Activated CD4-positive, alpha-beta T cell treated with anti-CD3 and anti-CD28 coated beads for 4 hours (primary cell): Measurements from ENCODE around the gene FUT6.
"Not testable (repeated sequence)": the region's sequence is repeated elsewhere in the genome, so short reads cannot be mapped to it uniquely, and the experiment has no call there.

ENCODE experiments used
- DNase-seq, 2 donors: peaks; one replicate each; pipeline ENCODE4 v3.0.0-alpha.2; 2020

FUT6 gene

GRCh38 chr19:5784581-5785147, 54.8 kb downstream of the FUT6 start, which contains the start of gene PRR22:
TSS of gene PRR22 (minus strand) at chr19:5784746. CDS start at chr19:5784660, 86 bp downstream.
- no peak for DNase-seq

- DNase-seq: no peak
Observed at GRCh38 chr19:5782945-5783919, 56.3 kb downstream of the FUT6 start.

- DNase-seq: no peak
Observed at GRCh38 chr19:5782322-5782721, 57.2 kb downstream of the FUT6 start.

DNA sequence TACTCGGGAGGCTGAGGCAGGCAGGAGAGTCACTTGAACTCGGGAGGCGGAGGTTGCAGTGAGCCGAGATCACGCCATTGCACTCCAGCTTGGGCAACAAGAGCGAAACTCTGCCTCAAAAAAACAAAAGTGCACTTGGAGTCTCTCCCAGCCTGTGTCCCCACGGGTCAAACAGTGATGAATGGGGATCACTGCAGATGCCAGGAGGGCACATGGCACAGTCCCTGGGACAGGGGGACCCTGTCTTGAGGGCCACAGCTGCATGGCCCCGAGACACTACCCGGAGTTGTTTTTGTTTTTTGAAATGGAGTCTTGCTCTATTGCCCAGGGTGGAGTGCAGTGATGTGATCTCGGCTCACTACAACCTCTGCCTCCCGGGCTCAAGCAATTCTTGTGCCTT, 58.6 kb downstream of the FUT6 start:
- DNase-seq: not testable (repeated sequence)
